DMS153 treated with DMSO at 0.1 percent for 48 hours (cell line): ENCODE data around the gene OSBPL7.

ENCODE experiments used
- DNase-seq: peaks from one replicate; lab custom pipeline; 2025; ENCODE audit not compliant: unreplicated experiment; lab: John Stamatoyannopoulos, UW

OSBPL7 gene

GRCh38 chr17:47830396-47831002 is 8.9 kb upstream of the OSBPL7 start:
- DNase-seq, result no peak

- no peak for DNase-seq
Observed at GRCh38 chr17:47829870-47830269, 8.3 kb upstream of the OSBPL7 start.

GRCh38 chr17:47823519-47823918 is 1.9 kb upstream of the OSBPL7 start:
- no peak for DNase-seq

GRCh38 chr17:47822785-47823184 is 1.2 kb upstream of the OSBPL7 start:
- DNase-seq, result no peak

GRCh38 chr17:47821031-47821423 is 567 bp downstream of the OSBPL7 start:
- no peak for DNase-seq

GRCh38 chr17:47820033-47820789 is 1.4 kb downstream of the OSBPL7 start:
- no peak for DNase-seq

- no peak for DNase-seq
Observed at GRCh38 chr17:47819475-47819874, 2.1 kb downstream of the OSBPL7 start.

GRCh38 chr17:47818002-47818695 is 3.4 kb downstream of the OSBPL7 start:
- no peak for DNase-seq

GRCh38 chr17:47816947-47817346 is 4.6 kb downstream of the OSBPL7 start:
- no peak for DNase-seq

GRCh38 chr17:47816111-47816735 is 5.4 kb downstream of the OSBPL7 start:
- DNase-seq, result no peak

- no peak for DNase-seq
Observed at GRCh38 chr17:47815106-47815918, 6.3 kb downstream of the OSBPL7 start.

GRCh38 chr17:47813512-47814031 is 8.0 kb downstream of the OSBPL7 start:
- no peak for DNase-seq

- no peak for DNase-seq
Observed at GRCh38 chr17:47813077-47813476, 8.5 kb downstream of the OSBPL7 start.

GRCh38 chr17:47812146-47812920 is 9.3 kb downstream of the OSBPL7 start:
- no peak for DNase-seq

- no peak for DNase-seq
Observed at GRCh38 chr17:47811709-47812108, 9.9 kb downstream of the OSBPL7 start.

- no peak for DNase-seq
Observed at GRCh38 chr17:47810901-47811635, 10.5 kb downstream of the OSBPL7 start.

- DNase-seq, result no peak
Observed at GRCh38 chr17:47810200-47810821, 11.3 kb downstream of the OSBPL7 start.

GRCh38 chr17:47808830-47809480 is 12.6 kb downstream of the OSBPL7 start:
- no peak for DNase-seq
